ENCODE results near the gene GADL1.

GADL1 gene

GRCh38 chr3:30693470-30694120 is 200.9 kb downstream of the GADL1 start:
- no peak overlapping the region for H3K27ac ChIP-seq
- no peak overlapping the region for H3K4me3 ChIP-seq (ENCODE audit: low read depth, low read length)
- H3K27me3 ChIP-seq (replicated peaks), result no peaks in the 10 kb centered on the region
- in situ Hi-C loops (cut with HindIII; ENCODE audit: low pct_ligation_motif_present, low sequenced_read_pairs), result no loop called here
- DNase-seq, result peak; percentile 64
- TF ChIP-seq CTCF (IDR thresholded peaks at IDR 0.05; ENCODE audit: low read depth, low read length, missing control alignments), result peak; percentile 76
- peaks cover 37% of the 10 kb centered on the region for H3K36me3 ChIP-seq (replicated peaks)

GRCh38 chr3:30692498-30693130 is 201.8 kb downstream of the GADL1 start:
- Histone ChIP-seq H3K27ac (no peak overlapping the region), H3K36me3 (replicated peaks) (peaks cover 47% of the 10 kb centered on the region)

GRCh38 chr3:30691944-30692343 is 202.5 kb downstream of the GADL1 start:
- H3K27me3 ChIP-seq (replicated peaks), result no peaks in the 10 kb centered on the region
- in situ Hi-C loops (cut with HindIII; ENCODE audit: low pct_ligation_motif_present, low sequenced_read_pairs), result no loop called here
- no peak overlapping the region for H3K4me3 ChIP-seq (ENCODE audit: low read depth, low read length)
- no peak for DNase-seq
- H3K36me3 ChIP-seq (replicated peaks), result peaks cover 52% of the 10 kb centered on the region
- H3K27ac ChIP-seq, result no peak overlapping the region
- no peak for TF ChIP-seq CTCF (IDR thresholded peaks at IDR 0.05; ENCODE audit: low read depth, low read length, missing control alignments)

More at GRCh38 chr3:30692498-30693130, 201.8 kb downstream of the GADL1 start:
- in situ Hi-C loops (cut with HindIII; ENCODE audit: low pct_ligation_motif_present, low sequenced_read_pairs), result no loop called here
- DNase-seq, result no peak
- TF ChIP-seq CTCF (IDR thresholded peaks at IDR 0.05; ENCODE audit: low read depth, low read length, missing control alignments), result no peak
- Histone ChIP-seq H3K4me3 (ENCODE audit: low read depth, low read length) (no peak overlapping the region), H3K27me3 (replicated peaks) (no peaks in the 10 kb centered on the region)

GRCh38 chr3:30691249-30691880 is 203.1 kb downstream of the GADL1 start:
- Histone ChIP-seq H3K36me3 (replicated peaks) (peaks cover 52% of the 10 kb centered on the region), H3K27ac (no peak overlapping the region), H3K4me3 (ENCODE audit: low read depth, low read length) (no peak overlapping the region), H3K27me3 (replicated peaks) (no peaks in the 10 kb centered on the region)
- in situ Hi-C loops (cut with HindIII; ENCODE audit: low pct_ligation_motif_present, low sequenced_read_pairs), result no loop called here
- TF ChIP-seq CTCF (IDR thresholded peaks at IDR 0.05; ENCODE audit: low read depth, low read length, missing control alignments), result no peak
- no peak for DNase-seq

- in situ Hi-C loops (cut with HindIII; ENCODE audit: low pct_ligation_motif_present, low sequenced_read_pairs), result no loop called here
- H3K27me3 ChIP-seq (replicated peaks), result no peaks in the 10 kb centered on the region
- H3K36me3 ChIP-seq (replicated peaks), result peaks cover 47% of the 10 kb centered on the region
- no peak for TF ChIP-seq CTCF (IDR thresholded peaks at IDR 0.05; ENCODE audit: low read depth, low read length, missing control alignments)
- H3K4me3 ChIP-seq (ENCODE audit: low read depth, low read length), result no peak overlapping the region
- DNase-seq, result no peak
- H3K27ac ChIP-seq, result no peak overlapping the region
These were observed 204.3 kb downstream of the GADL1 start for GRCh38 chr3:30690199-30690598.
